ENCODE results near the gene HS3ST6.

DNA sequence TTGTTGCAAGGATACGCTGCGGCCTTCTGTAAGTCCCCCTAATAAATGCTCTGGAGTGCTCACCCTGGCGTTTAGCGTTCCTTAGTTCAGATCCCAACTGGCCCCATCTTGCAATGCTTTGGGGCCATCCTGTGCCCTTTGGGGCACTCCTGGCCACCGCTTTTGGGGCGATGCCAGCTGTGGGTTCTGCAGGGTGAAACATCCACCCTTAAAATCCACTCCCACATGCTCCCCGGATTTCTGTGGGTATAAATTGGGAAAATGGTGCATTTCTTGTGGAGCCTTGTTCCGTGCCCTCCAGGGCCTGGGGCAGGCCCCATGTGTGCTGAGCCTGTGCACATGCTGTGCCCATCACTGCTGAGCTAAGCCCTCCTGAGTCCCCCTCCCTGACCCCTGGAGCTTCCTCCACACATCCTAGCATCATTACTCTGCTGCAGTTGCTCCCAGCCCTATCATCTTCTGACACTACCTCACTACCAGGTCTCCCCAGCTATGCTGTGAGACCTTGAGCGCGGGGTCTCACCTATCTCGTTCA is 18.8 kb upstream of the HS3ST6 start:
- TF ChIP-seq POLR2AphosphoS5 (IDR thresholded peaks at IDR 0.05; ENCODE audit: low read depth, low read length) (no peak), TAF1 (IDR thresholded peaks at IDR 0.05; ENCODE audit: borderline replicate concordance, insufficient read depth, low read length) (no peak), REST (IDR thresholded peaks at IDR 0.05; ENCODE audit: insufficient read depth in 1 of 2, low read depth in 2 of 2, low read length in 2 of 2) (no peak)
